IPS-20b (cell line): Measurements from ENCODE around the gene FAM240A.

ENCODE experiments used
- H3K27ac ChIP-seq: one replicate; pipeline ENCODE4 v1.5.1; 2013; ENCODE audit warnings: low read length
- H3K27me3 ChIP-seq: 2 replicates; pipeline ENCODE4 v1.6.1; 2013; ENCODE audit warnings: mild to moderate bottlenecking, low read length, inconsistent platforms; ENCODE audit not compliant: insufficient read depth
- H3K36me3 ChIP-seq: 2 replicates; pipeline ENCODE4 v1.6.1; 2013; ENCODE audit warnings: low read depth, mild to moderate bottlenecking, inconsistent platforms, low read length, moderate library complexity; ENCODE audit not compliant: insufficient read depth
- H3K4me1 ChIP-seq: 2 replicates; pipeline ENCODE4 v1.6.1; 2013; ENCODE audit warnings: mild to moderate bottlenecking, control low read depth, inconsistent platforms, low read length, moderate library complexity; ENCODE audit not compliant: insufficient read depth
- H3K4me3 ChIP-seq: 2 replicates; pipeline ENCODE4 v1.5.1; 2013; ENCODE audit warnings: mild to moderate bottlenecking, low read length, inconsistent platforms
- H3K9ac ChIP-seq: 2 replicates; pipeline ENCODE4 v1.6.1; 2013; ENCODE audit warnings: low read depth, mild to moderate bottlenecking, inconsistent platforms, low read length, moderate library complexity
- H3K9me3 ChIP-seq: 2 replicates; pipeline ENCODE4 v1.6.1; 2013; ENCODE audit warnings: mild to moderate bottlenecking, low read depth, low read length, inconsistent platforms; ENCODE audit not compliant: insufficient read depth

Gene FAM240A

GRCh38 chr3:46593274-46593862 is 19.0 kb upstream of the FAM240A start:
- Histone ChIP-seq H3K9ac (no peak overlapping the region), H3K4me1 (peaks cover 4% of the 10 kb centered on the region; the same call in 1 of the 2 replicates), H3K36me3 (no peaks in the 10 kb centered on the region), H3K4me3 (no peak overlapping the region), H3K27ac (no peak overlapping the region), H3K27me3 (no peaks in the 10 kb centered on the region), H3K9me3 (peaks cover 39% of the 10 kb centered on the region; the same call in 1 of the 2 replicates)

- no peaks in the 10 kb centered on the region for H3K36me3 ChIP-seq
- peaks cover 33% of the 10 kb centered on the region; the same call in 1 of the 2 replicates for H3K9me3 ChIP-seq
- H3K27me3 ChIP-seq, result no peaks in the 10 kb centered on the region
- H3K4me3 ChIP-seq, result no peak overlapping the region
- peaks cover 8% of the 10 kb centered on the region for H3K4me1 ChIP-seq
- no peak overlapping the region for H3K27ac ChIP-seq
- H3K9ac ChIP-seq, result no peak overlapping the region
These were observed 18.3 kb upstream of the FAM240A start for GRCh38 chr3:46593979-46594378.

GRCh38 chr3:46594723-46595122 is 17.6 kb upstream of the FAM240A start:
- Histone ChIP-seq H3K9ac (no peak overlapping the region), H3K4me1 (peaks cover 14% of the 10 kb centered on the region), H3K4me3 (no peak overlapping the region)

GRCh38 chr3:46595819-46596314 is 16.5 kb upstream of the FAM240A start:
- H3K9ac ChIP-seq, result no peak overlapping the region
- no peak overlapping the region for H3K27ac ChIP-seq
- no peak overlapping the region for H3K4me3 ChIP-seq

More at GRCh38 chr3:46594723-46595122, 17.6 kb upstream of the FAM240A start:
- H3K27ac ChIP-seq, result no peak overlapping the region
- H3K9me3 ChIP-seq, result peaks cover 28% of the 10 kb centered on the region; the same call in 1 of the 2 replicates
- H3K27me3 ChIP-seq, result no peaks in the 10 kb centered on the region
- H3K36me3 ChIP-seq, result no peaks in the 10 kb centered on the region

GRCh38 chr3:46599590-46599989 is 12.7 kb upstream of the FAM240A start:
- Histone ChIP-seq H3K27me3 (no peaks in the 10 kb centered on the region), H3K9ac (peak overlapping the region; percentile 33; the same call in 1 of the 2 replicates), H3K9me3 (no peaks in the 10 kb centered on the region), H3K4me1 (peaks cover 31% of the 10 kb centered on the region), H3K27ac (no peak overlapping the region), H3K4me3 (peak overlapping the region; percentile 14; the same call in 1 of the 2 replicates), H3K36me3 (no peaks in the 10 kb centered on the region)

More at GRCh38 chr3:46595819-46596314, 16.5 kb upstream of the FAM240A start:
- H3K36me3 ChIP-seq, result no peaks in the 10 kb centered on the region
- H3K27me3 ChIP-seq, result no peaks in the 10 kb centered on the region
- peaks cover 21% of the 10 kb centered on the region; the same call in 1 of the 2 replicates for H3K9me3 ChIP-seq
- peaks cover 14% of the 10 kb centered on the region for H3K4me1 ChIP-seq

- Histone ChIP-seq H3K9me3 (no peaks in the 10 kb centered on the region), H3K36me3 (no peaks in the 10 kb centered on the region), H3K9ac (no peak overlapping the region), H3K27me3 (no peaks in the 10 kb centered on the region), H3K4me1 (peaks cover 30% of the 10 kb centered on the region), H3K27ac (no peak overlapping the region), H3K4me3 (no peak overlapping the region)
These were observed 8.8 kb upstream of the FAM240A start for GRCh38 chr3:46603446-46604046.

- no peaks in the 10 kb centered on the region for H3K36me3 ChIP-seq
- no peak overlapping the region for H3K4me3 ChIP-seq
- H3K9me3 ChIP-seq, result no peaks in the 10 kb centered on the region
- peaks cover 24% of the 10 kb centered on the region for H3K4me1 ChIP-seq
- H3K27me3 ChIP-seq, result no peaks in the 10 kb centered on the region
- H3K9ac ChIP-seq, result no peak overlapping the region
- H3K27ac ChIP-seq, result no peak overlapping the region
These were observed 8.2 kb upstream of the FAM240A start for GRCh38 chr3:46604127-46604526.

- Histone ChIP-seq H3K4me3 (no peak overlapping the region), H3K4me1 (peaks cover 20% of the 10 kb centered on the region), H3K9me3 (no peaks in the 10 kb centered on the region), H3K36me3 (no peaks in the 10 kb centered on the region), H3K27ac (no peak overlapping the region), H3K9ac (no peak overlapping the region), H3K27me3 (no peaks in the 10 kb centered on the region)
These were observed 4.7 kb upstream of the FAM240A start for GRCh38 chr3:46607603-46608028.

GRCh38 chr3:46609212-46609721 is 3.1 kb upstream of the FAM240A start:
- H3K36me3 ChIP-seq, result no peaks in the 10 kb centered on the region
- H3K4me1 ChIP-seq, result peaks cover 7% of the 10 kb centered on the region
- H3K27me3 ChIP-seq, result no peaks in the 10 kb centered on the region
- no peak overlapping the region for H3K4me3 ChIP-seq
- no peak overlapping the region for H3K9ac ChIP-seq
- no peaks in the 10 kb centered on the region for H3K9me3 ChIP-seq
- H3K27ac ChIP-seq, result no peak overlapping the region

GRCh38 chr3:46609944-46610722 is 2.2 kb upstream of the FAM240A start:
- Histone ChIP-seq H3K4me3 (no peak overlapping the region), H3K27me3 (no peaks in the 10 kb centered on the region), H3K9ac (no peak overlapping the region), H3K4me1 (no peaks in the 10 kb centered on the region), H3K9me3 (no peaks in the 10 kb centered on the region), H3K36me3 (no peaks in the 10 kb centered on the region), H3K27ac (no peak overlapping the region)

- no peaks in the 10 kb centered on the region for H3K4me1 ChIP-seq
- no peak overlapping the region for H3K4me3 ChIP-seq
- no peak overlapping the region for H3K27ac ChIP-seq
- no peaks in the 10 kb centered on the region for H3K27me3 ChIP-seq
- no peak overlapping the region for H3K9ac ChIP-seq
- no peaks in the 10 kb centered on the region for H3K9me3 ChIP-seq
- no peaks in the 10 kb centered on the region for H3K36me3 ChIP-seq
These were observed 1.1 kb downstream of the FAM240A start for GRCh38 chr3:46613313-46614005.
